ENCODE measurements around the gene C3orf70.

GRCh38 chr3:185084901-185085300, 68.0 kb downstream of the C3orf70 start:
- TF ChIP-seq CTCF (IDR thresholded peaks at IDR 0.05) (no peak), POLR2A (IDR thresholded peaks at IDR 0.05) (no peak)

Measured in right lobe of liver (tissue), 4 donors.